ENCODE data around the gene UQCC2. TPM values are rescaled to one million over a fixed set of nuclear protein-coding genes. Genes with fewer than 3 reads are reported as not detected.

The UQCC2 gene
- total RNA-seq, 5 donors from 2014 or later (not counting 1 experiment from before 2014, with no cell fraction given) = 17.2 to 36.2 (median 32.7) TPM

GRCh38 chr6:33729059-33729458 lies 17.6 kb upstream of the UQCC2 start:
- CTCF ChIA-PET = no interaction called here

GRCh38 chr6:33728438-33728837 lies 16.9 kb upstream of the UQCC2 start:
- Histone ChIP-seq H3K4me3 (ENCODE audit: control insufficient read depth in 1 of 2, extremely low read depth in 1 of 2, low read length in 1 of 2) (no peak overlapping the region), H3K27ac (ENCODE audit: low read length) (no peak overlapping the region), H3K4me1 (ENCODE audit: control insufficient read depth in 1 of 2, extremely low read depth in 1 of 2, insufficient read depth in 2 of 2, low read length in 2 of 2) (peaks cover 10 to 14% of the 10 kb centered on the region in 2 experiments), H3K9me3 (no peaks in the 10 kb centered on the region), H3K27me3 (replicated peaks in 1 of 2; ENCODE audit: control insufficient read depth in 2 of 2, extremely low read depth in 1 of 2, insufficient read depth in 2 of 2, low read length in 1 of 2) (peaks cover 0 to 36% of the 10 kb centered on the region in 2 experiments), H3K36me3 (ENCODE audit: control insufficient read depth in 2 of 2, extremely low read depth in 1 of 2, insufficient read depth in 1 of 2, low read length in 1 of 2) (no peaks in the 10 kb centered on the region)
- no peak for DNase-seq
- CTCF ChIA-PET = no interaction called here
- Mint-ChIP-seq H3K27ac (no peak overlapping the region), H3K4me1 (peaks cover 18 to 25% (median 19%) of the 10 kb centered on the region in 3 donors), H3K36me3 (no peaks in the 10 kb centered on the region), H3K4me3 (no peak overlapping the region), H3K27me3 (peaks cover 0 to 7% of the 10 kb centered on the region in 2 donors), H3K9me3 (no peaks in the 10 kb centered on the region)
- no peak for ATAC-seq (replicated peaks in 1 of 4)
- WGBS (ENCODE audit: insufficient coverage) = 91% methylated on average over 9 of the region's 11 CpGs
- POLR2A ChIA-PET = no interaction called here

More at GRCh38 chr6:33729059-33729458, 17.6 kb upstream of the UQCC2 start:
- Histone ChIP-seq H3K4me1 (ENCODE audit: control insufficient read depth in 1 of 2, extremely low read depth in 1 of 2, insufficient read depth in 2 of 2, low read length in 2 of 2) (peaks cover 4 to 8% of the 10 kb centered on the region in 2 experiments), H3K36me3 (ENCODE audit: control insufficient read depth in 2 of 2, extremely low read depth in 1 of 2, insufficient read depth in 1 of 2, low read length in 1 of 2) (no peaks in the 10 kb centered on the region), H3K27ac (ENCODE audit: low read length) (no peak overlapping the region), H3K4me3 (ENCODE audit: control insufficient read depth in 1 of 2, extremely low read depth in 1 of 2, low read length in 1 of 2) (no peak overlapping the region), H3K27me3 (replicated peaks in 1 of 2; ENCODE audit: control insufficient read depth in 2 of 2, extremely low read depth in 1 of 2, insufficient read depth in 2 of 2, low read length in 1 of 2) (peaks cover 0 to 36% of the 10 kb centered on the region in 2 experiments), H3K9me3 (no peaks in the 10 kb centered on the region)
- POLR2A ChIA-PET = no interaction called here
- no peak for DNase-seq
- Mint-ChIP-seq H3K4me1 (peaks cover 11 to 19% (median 12%) of the 10 kb centered on the region in 3 donors), H3K9me3 (no peaks in the 10 kb centered on the region), H3K4me3 (no peak overlapping the region), H3K36me3 (no peaks in the 10 kb centered on the region), H3K27ac (no peak overlapping the region), H3K27me3 (peaks cover 0 to 5% of the 10 kb centered on the region in 2 donors)
- ATAC-seq (replicated peaks in 1 of 4) = no peak
- 50% methylated on average over 1 of the region's 6 CpGs for WGBS (ENCODE audit: insufficient coverage)

GRCh38 chr6:33727932-33728331 lies 16.4 kb upstream of the UQCC2 start:
- WGBS (ENCODE audit: insufficient coverage) = 96% methylated on average over 11 of the region's 11 CpGs
- H3K27ac Mint-ChIP-seq = no peak overlapping the region
- Histone ChIP-seq H3K4me3 (ENCODE audit: control insufficient read depth in 1 of 2, extremely low read depth in 1 of 2, low read length in 1 of 2) (no peak overlapping the region), H3K27ac (ENCODE audit: low read length) (no peak overlapping the region), H3K36me3 (ENCODE audit: control insufficient read depth in 2 of 2, extremely low read depth in 1 of 2, insufficient read depth in 1 of 2, low read length in 1 of 2) (no peaks in the 10 kb centered on the region), H3K27me3 (replicated peaks in 1 of 2; ENCODE audit: control insufficient read depth in 2 of 2, extremely low read depth in 1 of 2, insufficient read depth in 2 of 2, low read length in 1 of 2) (peaks cover 0 to 31% of the 10 kb centered on the region in 2 experiments), H3K9me3 (no peaks in the 10 kb centered on the region), H3K4me1 (ENCODE audit: control insufficient read depth in 1 of 2, extremely low read depth in 1 of 2, insufficient read depth in 2 of 2, low read length in 2 of 2) (peaks cover 11 to 14% of the 10 kb centered on the region in 2 experiments)
- H3K27me3 Mint-ChIP-seq = peaks cover 0 to 10% of the 10 kb centered on the region in 2 donors
- no peak for ATAC-seq (replicated peaks in 1 of 4)
- H3K4me1 Mint-ChIP-seq = peaks cover 19 to 31% (median 22%) of the 10 kb centered on the region in 3 donors
- ChIA-PET POLR2A (no interaction called here), CTCF (no interaction called here)
- no peaks in the 10 kb centered on the region for H3K36me3 Mint-ChIP-seq
- no peak for DNase-seq
- no peak overlapping the region for H3K4me3 Mint-ChIP-seq
- H3K9me3 Mint-ChIP-seq = no peaks in the 10 kb centered on the region

GRCh38 chr6:33727126-33727525 lies 15.6 kb upstream of the UQCC2 start:
- H3K36me3 ChIP-seq (ENCODE audit: control insufficient read depth in 2 of 2, extremely low read depth in 1 of 2, insufficient read depth in 1 of 2, low read length in 1 of 2) = no peaks in the 10 kb centered on the region
- ChIA-PET CTCF (no interaction called here), POLR2A (no interaction called here)
- 88% methylated on average over 6 of the region's 7 CpGs for WGBS (ENCODE audit: insufficient coverage)
- no peaks in the 10 kb centered on the region for H3K9me3 Mint-ChIP-seq
- no peak overlapping the region for H3K27ac ChIP-seq (ENCODE audit: low read length)
- H3K4me3 ChIP-seq (ENCODE audit: control insufficient read depth in 1 of 2, extremely low read depth in 1 of 2, low read length in 1 of 2) = no peak overlapping the region
- ATAC-seq (replicated peaks in 1 of 4) (no peak), DNase-seq (no peak)
- no peak overlapping the region for H3K4me3 Mint-ChIP-seq
- peaks cover 0 to 14% of the 10 kb centered on the region in 2 donors for H3K27me3 Mint-ChIP-seq
- H3K4me1 ChIP-seq (ENCODE audit: control insufficient read depth in 1 of 2, extremely low read depth in 1 of 2, insufficient read depth in 2 of 2, low read length in 2 of 2) = peaks cover 11 to 14% of the 10 kb centered on the region in 2 experiments
- H3K27ac Mint-ChIP-seq = no peak overlapping the region
- no peaks in the 10 kb centered on the region for H3K9me3 ChIP-seq
- H3K27me3 ChIP-seq (replicated peaks in 1 of 2; ENCODE audit: control insufficient read depth in 2 of 2, extremely low read depth in 1 of 2, insufficient read depth in 2 of 2, low read length in 1 of 2) = peaks cover 0 to 28% of the 10 kb centered on the region in 2 experiments
- H3K4me1 Mint-ChIP-seq = peaks cover 19 to 33% (median 22%) of the 10 kb centered on the region in 3 donors
- no peaks in the 10 kb centered on the region for H3K36me3 Mint-ChIP-seq

GRCh38 chr6:33726696-33727095 lies 15.2 kb upstream of the UQCC2 start:
- H3K36me3 ChIP-seq (ENCODE audit: control insufficient read depth in 2 of 2, extremely low read depth in 1 of 2, insufficient read depth in 1 of 2, low read length in 1 of 2) = no peaks in the 10 kb centered on the region
- ATAC-seq (replicated peaks in 1 of 4) = no peak
- H3K4me1 ChIP-seq (ENCODE audit: control insufficient read depth in 1 of 2, extremely low read depth in 1 of 2, insufficient read depth in 2 of 2, low read length in 2 of 2) = peaks cover 11 to 14% of the 10 kb centered on the region in 2 experiments
- no peaks in the 10 kb centered on the region for H3K9me3 ChIP-seq
- H3K36me3 Mint-ChIP-seq = no peaks in the 10 kb centered on the region
- 88% methylated on average over 14 of the region's 15 CpGs for WGBS (ENCODE audit: insufficient coverage)
- peaks cover 0 to 14% of the 10 kb centered on the region in 2 donors for H3K27me3 Mint-ChIP-seq
- H3K27ac ChIP-seq (ENCODE audit: low read length) = no peak overlapping the region
- H3K4me3 Mint-ChIP-seq = no peak overlapping the region
- no peak overlapping the region for H3K4me3 ChIP-seq (ENCODE audit: control insufficient read depth in 1 of 2, extremely low read depth in 1 of 2, low read length in 1 of 2)
- CTCF ChIA-PET = no interaction called here
- H3K4me1 Mint-ChIP-seq = peaks cover 19 to 33% (median 22%) of the 10 kb centered on the region in 3 donors
- peaks cover 0 to 29% of the 10 kb centered on the region in 2 experiments for H3K27me3 ChIP-seq (replicated peaks in 1 of 2; ENCODE audit: control insufficient read depth in 2 of 2, extremely low read depth in 1 of 2, insufficient read depth in 2 of 2, low read length in 1 of 2)
- POLR2A ChIA-PET = no interaction called here
- no peak for DNase-seq
- no peak overlapping the region for H3K27ac Mint-ChIP-seq
- no peaks in the 10 kb centered on the region for H3K9me3 Mint-ChIP-seq

GRCh38 chr6:33725891-33726673 lies 14.6 kb upstream of the UQCC2 start:
- Mint-ChIP-seq H3K27me3 (peaks cover 0 to 14% of the 10 kb centered on the region in 2 donors), H3K4me3 (no peak overlapping the region), H3K9me3 (no peaks in the 10 kb centered on the region), H3K27ac (no peak overlapping the region), H3K4me1 (peaks cover 19 to 33% (median 22%) of the 10 kb centered on the region in 3 donors), H3K36me3 (no peaks in the 10 kb centered on the region)
- H3K36me3 ChIP-seq (ENCODE audit: control insufficient read depth in 2 of 2, extremely low read depth in 1 of 2, insufficient read depth in 1 of 2, low read length in 1 of 2) = no peaks in the 10 kb centered on the region
- WGBS (ENCODE audit: insufficient coverage) = 100% methylated on average over 1 of the region's 7 CpGs
- peaks cover 0 to 29% of the 10 kb centered on the region in 2 experiments for H3K27me3 ChIP-seq (replicated peaks in 1 of 2; ENCODE audit: control insufficient read depth in 2 of 2, extremely low read depth in 1 of 2, insufficient read depth in 2 of 2, low read length in 1 of 2)
- H3K27ac ChIP-seq (ENCODE audit: low read length) = no peak overlapping the region
- no peaks in the 10 kb centered on the region for H3K9me3 ChIP-seq
- H3K4me3 ChIP-seq (ENCODE audit: control insufficient read depth in 1 of 2, extremely low read depth in 1 of 2, low read length in 1 of 2) = no peak overlapping the region
- ATAC-seq (replicated peaks in 1 of 4) (no peak), DNase-seq (no peak)
- ChIA-PET CTCF (no interaction called here), POLR2A (no interaction called here)
- H3K4me1 ChIP-seq (ENCODE audit: control insufficient read depth in 1 of 2, extremely low read depth in 1 of 2, insufficient read depth in 2 of 2, low read length in 2 of 2) = peaks cover 11 to 14% of the 10 kb centered on the region in 2 experiments
